ENCODE data around the gene ERBB4.
"Not testable (repeated sequence)": the region's sequence is repeated elsewhere in the genome, so short reads cannot be mapped to it uniquely, and the experiment has no call there.

The ERBB4 gene

DNA sequence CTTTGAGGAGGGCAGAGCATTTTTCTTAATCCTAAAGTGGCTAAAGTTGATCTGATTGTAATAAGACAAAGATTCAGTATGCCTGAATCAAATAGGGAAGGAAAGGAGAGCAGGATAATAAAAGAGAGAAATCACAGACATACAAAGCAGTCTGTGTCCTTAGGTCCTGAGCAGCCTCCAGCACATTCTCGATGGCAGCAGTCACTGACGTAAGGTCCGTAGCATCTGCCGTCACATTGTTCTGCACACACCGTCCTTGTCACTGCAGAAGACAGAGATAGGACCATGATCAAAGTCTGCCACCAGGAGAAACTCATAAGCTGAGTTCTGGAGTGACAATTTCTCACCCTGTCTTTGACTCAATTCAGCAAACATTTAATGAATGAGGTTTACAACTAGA lies 813.7 kb downstream of the ERBB4 start:
- no peaks in the 10 kb centered on the region for H3K36me3 ChIP-seq (ENCODE audit: insufficient read depth, low read depth, low read length)
- no peaks in the 10 kb centered on the region for H3K9me3 ChIP-seq (ENCODE audit: insufficient read depth, low read depth, low read length)
- H3K4me3 ChIP-seq (ENCODE audit: low read length): no peak overlapping the region
- no peaks in the 10 kb centered on the region for H3K4me1 ChIP-seq (ENCODE audit: insufficient read depth, low read length)
- H3K27ac ChIP-seq (ENCODE audit: low read length): no peak overlapping the region
- H3K27me3 ChIP-seq (ENCODE audit: insufficient read depth, low read length): no peaks in the 10 kb centered on the region
- no peak overlapping the region for H3K9ac ChIP-seq (ENCODE audit: low read depth, low read length)

- Histone ChIP-seq H3K4me1 (ENCODE audit: insufficient read depth, low read length) (no peaks in the 10 kb centered on the region), H3K9ac (ENCODE audit: low read depth, low read length) (no peak overlapping the region), H3K9me3 (ENCODE audit: insufficient read depth, low read depth, low read length) (no peaks in the 10 kb centered on the region), H3K36me3 (ENCODE audit: insufficient read depth, low read depth, low read length) (no peaks in the 10 kb centered on the region), H3K4me3 (ENCODE audit: low read length) (no peak overlapping the region), H3K27ac (ENCODE audit: low read length) (no peak overlapping the region), H3K27me3 (ENCODE audit: insufficient read depth, low read length) (no peaks in the 10 kb centered on the region)
Measured at GRCh38 chr2:211723398-211723797, 815.2 kb downstream of the ERBB4 start.

DNA sequence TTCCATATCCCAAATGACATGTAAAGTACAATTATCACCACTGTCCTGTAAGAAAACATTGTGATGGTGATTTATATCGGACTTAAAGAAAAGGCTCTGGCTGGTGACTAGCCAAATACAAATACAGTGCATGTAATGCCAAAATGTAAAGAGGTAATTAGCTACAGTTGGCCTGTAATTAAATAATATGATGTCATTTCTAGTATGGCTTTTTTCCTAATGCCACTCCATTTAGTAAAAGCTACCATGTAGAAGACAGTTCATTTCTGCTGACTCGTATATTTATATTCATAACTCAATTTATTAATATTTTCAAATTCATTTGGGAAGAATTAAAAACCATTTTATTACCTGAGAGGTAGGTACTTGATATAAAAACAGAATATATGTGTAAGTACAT lies 815.7 kb downstream of the ERBB4 start:
- Histone ChIP-seq H3K27ac (ENCODE audit: low read length) (no peak overlapping the region), H3K36me3 (ENCODE audit: insufficient read depth, low read depth, low read length) (no peaks in the 10 kb centered on the region), H3K9me3 (ENCODE audit: insufficient read depth, low read depth, low read length) (no peaks in the 10 kb centered on the region), H3K27me3 (ENCODE audit: insufficient read depth, low read length) (no peaks in the 10 kb centered on the region), H3K4me3 (ENCODE audit: low read length) (no peak overlapping the region), H3K9ac (ENCODE audit: low read depth, low read length) (no peak overlapping the region), H3K4me1 (ENCODE audit: insufficient read depth, low read length) (no peaks in the 10 kb centered on the region)

- not testable (repeated sequence) for H3K36me3 ChIP-seq (ENCODE audit: insufficient read depth, low read depth, low read length); H3K4me1 ChIP-seq (ENCODE audit: insufficient read depth, low read length); H3K27ac ChIP-seq (ENCODE audit: low read length); H3K9ac ChIP-seq (ENCODE audit: low read depth, low read length); H3K9me3 ChIP-seq (ENCODE audit: insufficient read depth, low read depth, low read length); H3K27me3 ChIP-seq (ENCODE audit: insufficient read depth, low read length); H3K4me3 ChIP-seq (ENCODE audit: low read length)
Measured at GRCh38 chr2:211721874-211722273, 816.7 kb downstream of the ERBB4 start.

- no peaks in the 10 kb centered on the region for H3K27me3 ChIP-seq (ENCODE audit: insufficient read depth, low read length)
- H3K27ac ChIP-seq (ENCODE audit: low read length): no peak overlapping the region
- H3K4me1 ChIP-seq (ENCODE audit: insufficient read depth, low read length): no peaks in the 10 kb centered on the region
- no peak overlapping the region for H3K4me3 ChIP-seq (ENCODE audit: low read length)
- no peaks in the 10 kb centered on the region for H3K36me3 ChIP-seq (ENCODE audit: insufficient read depth, low read depth, low read length)
- H3K9me3 ChIP-seq (ENCODE audit: insufficient read depth, low read depth, low read length): no peaks in the 10 kb centered on the region
- H3K9ac ChIP-seq (ENCODE audit: low read depth, low read length): no peak overlapping the region
Measured at GRCh38 chr2:211709389-211709788, 829.2 kb downstream of the ERBB4 start.

GRCh38 chr2:211692689-211693088 lies 845.9 kb downstream of the ERBB4 start:
- H3K4me1 ChIP-seq (ENCODE audit: insufficient read depth, low read length): no peaks in the 10 kb centered on the region
- H3K36me3 ChIP-seq (ENCODE audit: insufficient read depth, low read depth, low read length): no peaks in the 10 kb centered on the region
- H3K4me3 ChIP-seq (ENCODE audit: low read length): no peak overlapping the region
- H3K27ac ChIP-seq (ENCODE audit: low read length): no peak overlapping the region
- H3K9me3 ChIP-seq (ENCODE audit: insufficient read depth, low read depth, low read length): no peaks in the 10 kb centered on the region
- H3K9ac ChIP-seq (ENCODE audit: low read depth, low read length): no peak overlapping the region
- H3K27me3 ChIP-seq (ENCODE audit: insufficient read depth, low read length): no peaks in the 10 kb centered on the region

DNA sequence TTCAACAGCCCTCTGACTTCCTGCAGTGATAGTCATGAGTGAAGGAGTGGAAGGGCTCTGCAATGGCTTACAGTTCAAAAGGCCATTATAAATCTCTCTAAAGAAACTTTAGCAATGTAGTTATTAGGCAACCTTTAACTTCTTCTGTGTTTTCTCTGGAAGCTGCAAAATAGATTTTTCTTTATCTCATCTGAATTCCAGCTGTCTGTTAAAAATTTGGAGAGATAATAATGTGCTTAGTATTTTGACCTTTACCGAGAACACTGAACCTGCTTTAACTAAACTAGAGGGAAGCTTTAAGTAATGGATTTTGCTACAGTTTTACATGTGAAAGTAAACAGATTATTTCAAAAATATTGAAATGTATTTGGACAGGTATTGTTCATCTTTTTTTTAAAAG lies 847.9 kb downstream of the ERBB4 start:
- Histone ChIP-seq H3K9ac (ENCODE audit: low read depth, low read length) (no peak overlapping the region), H3K36me3 (ENCODE audit: insufficient read depth, low read depth, low read length) (no peaks in the 10 kb centered on the region), H3K4me3 (ENCODE audit: low read length) (no peak overlapping the region), H3K9me3 (ENCODE audit: insufficient read depth, low read depth, low read length) (no peaks in the 10 kb centered on the region; the same call in 1 of the 2 replicates), H3K4me1 (ENCODE audit: insufficient read depth, low read length) (no peaks in the 10 kb centered on the region), H3K27ac (ENCODE audit: low read length) (no peak overlapping the region), H3K27me3 (ENCODE audit: insufficient read depth, low read length) (no peaks in the 10 kb centered on the region)

DNA sequence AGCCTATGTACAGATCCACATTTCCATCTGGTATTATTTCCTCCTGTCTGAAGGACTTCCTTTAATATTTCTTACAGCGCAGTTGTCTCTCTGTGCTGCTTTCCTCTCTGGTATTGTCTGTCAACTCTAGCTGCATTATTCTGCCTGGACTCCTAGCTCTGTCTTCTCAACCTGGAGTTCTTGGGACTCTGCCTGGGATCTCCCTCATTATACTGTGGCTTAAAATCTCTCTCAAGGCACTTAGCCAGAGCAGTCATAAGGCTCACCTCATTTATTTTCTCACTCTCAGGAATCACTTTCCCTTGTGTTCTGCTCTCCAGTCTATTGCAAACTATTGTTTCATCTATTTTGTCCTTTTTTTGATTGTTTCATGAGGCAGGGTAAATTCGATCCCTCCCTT lies 850.4 kb downstream of the ERBB4 start:
- no peaks in the 10 kb centered on the region for H3K27me3 ChIP-seq (ENCODE audit: insufficient read depth, low read length)
- peaks cover 16% of the 10 kb centered on the region for H3K9me3 ChIP-seq (ENCODE audit: insufficient read depth, low read depth, low read length)
- no peak overlapping the region for H3K9ac ChIP-seq (ENCODE audit: low read depth, low read length)
- H3K27ac ChIP-seq (ENCODE audit: low read length): no peak overlapping the region
- no peak overlapping the region for H3K4me3 ChIP-seq (ENCODE audit: low read length)
- H3K4me1 ChIP-seq (ENCODE audit: insufficient read depth, low read length): no peaks in the 10 kb centered on the region
- H3K36me3 ChIP-seq (ENCODE audit: insufficient read depth, low read depth, low read length): no peaks in the 10 kb centered on the region

GRCh38 chr2:211674715-211675114 lies 863.9 kb downstream of the ERBB4 start:
- H3K36me3 ChIP-seq (ENCODE audit: insufficient read depth, low read depth, low read length): no peaks in the 10 kb centered on the region
- H3K9ac ChIP-seq (ENCODE audit: low read depth, low read length): no peak overlapping the region
- no peak overlapping the region for H3K4me3 ChIP-seq (ENCODE audit: low read length)
- no peaks in the 10 kb centered on the region for H3K27me3 ChIP-seq (ENCODE audit: insufficient read depth, low read length)
- no peak overlapping the region for H3K27ac ChIP-seq (ENCODE audit: low read length)
- no peaks in the 10 kb centered on the region for H3K9me3 ChIP-seq (ENCODE audit: insufficient read depth, low read depth, low read length)
- H3K4me1 ChIP-seq (ENCODE audit: insufficient read depth, low read length): no peaks in the 10 kb centered on the region

- Histone ChIP-seq H3K36me3 (ENCODE audit: insufficient read depth, low read depth, low read length) (no peaks in the 10 kb centered on the region), H3K4me1 (ENCODE audit: insufficient read depth, low read length) (no peaks in the 10 kb centered on the region), H3K9ac (ENCODE audit: low read depth, low read length) (no peak overlapping the region), H3K4me3 (ENCODE audit: low read length) (no peak overlapping the region), H3K9me3 (ENCODE audit: insufficient read depth, low read depth, low read length) (no peaks in the 10 kb centered on the region), H3K27me3 (ENCODE audit: insufficient read depth, low read length) (no peaks in the 10 kb centered on the region), H3K27ac (ENCODE audit: low read length) (no peak overlapping the region)
Measured at GRCh38 chr2:211673133-211673905, 865.3 kb downstream of the ERBB4 start.

- Histone ChIP-seq H3K4me1 (ENCODE audit: insufficient read depth, low read length) (no peaks in the 10 kb centered on the region), H3K27ac (ENCODE audit: low read length) (no peak overlapping the region), H3K27me3 (ENCODE audit: insufficient read depth, low read length) (no peaks in the 10 kb centered on the region), H3K4me3 (ENCODE audit: low read length) (no peak overlapping the region), H3K9me3 (ENCODE audit: insufficient read depth, low read depth, low read length) (no peaks in the 10 kb centered on the region), H3K36me3 (ENCODE audit: insufficient read depth, low read depth, low read length) (no peaks in the 10 kb centered on the region), H3K9ac (ENCODE audit: low read depth, low read length) (no peak overlapping the region)
Measured at GRCh38 chr2:211671977-211672376, 866.6 kb downstream of the ERBB4 start.

DNA sequence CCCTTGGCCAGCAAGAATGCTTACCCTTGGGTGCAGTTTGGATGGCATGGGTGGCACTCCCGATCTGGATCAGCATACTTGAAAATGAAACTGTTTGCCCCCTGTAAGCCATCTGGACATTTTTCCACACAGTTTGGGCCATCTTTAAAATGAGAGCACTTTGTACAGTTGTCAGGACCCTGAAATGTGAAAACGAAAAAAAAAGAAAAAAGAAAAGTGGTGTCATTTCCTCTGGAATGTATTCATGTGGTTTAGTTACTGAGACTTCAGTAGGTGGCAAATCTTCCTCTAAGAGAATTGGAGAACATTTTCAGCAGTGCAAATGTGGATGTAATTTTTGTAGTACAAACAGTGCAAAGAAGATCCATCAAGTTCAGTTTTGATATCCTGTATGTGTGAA lies 873.3 kb downstream of the ERBB4 start:
- no peak overlapping the region for H3K27ac ChIP-seq (ENCODE audit: low read length)

More for the DNA sequence above, 873.3 kb downstream of the ERBB4 start:
- Histone ChIP-seq H3K9ac (ENCODE audit: low read depth, low read length) (no peak overlapping the region), H3K4me1 (ENCODE audit: insufficient read depth, low read length) (peaks cover 10% of the 10 kb centered on the region), H3K27me3 (ENCODE audit: insufficient read depth, low read length) (no peaks in the 10 kb centered on the region), H3K36me3 (ENCODE audit: insufficient read depth, low read depth, low read length) (no peaks in the 10 kb centered on the region), H3K9me3 (ENCODE audit: insufficient read depth, low read depth, low read length) (no peaks in the 10 kb centered on the region), H3K4me3 (ENCODE audit: low read length) (no peak overlapping the region)
